Spleen (tissue), 11 donors: ENCODE measurements around the gene PCDHGB6. TPM values are rescaled to one million over a fixed set of nuclear protein-coding genes. Genes with fewer than 3 reads are reported as not detected.

Source experiments
- DNase-seq: peaks from one replicate; pipeline ENCODE4 v3.0.0-alpha.2; 2020
- H3K27ac ChIP-seq, 8 donors: fragments of 200-600 bp; sonication (generic) in 7 of 8; 1 replicate in 4 of 8; 2 replicates in 4 of 8; pipeline versions ENCODE4 v1.5.0 to v1.8.0; 2016 to 2021; ENCODE audit warnings: inconsistent platforms in 4 of 8, mild to moderate bottlenecking in 4 of 8, moderate library complexity in 1 of 8
- H3K27me3 ChIP-seq, 7 donors: fragments of 200-600 bp; sonication (generic) in 6 of 7; replicated peaks in 1 of 7; 1 replicate in 4 of 7; 2 replicates in 3 of 7; pipeline versions ENCODE4 v1.5.0 to v1.8.0; 2016 to 2021; ENCODE audit warnings: inconsistent platforms in 3 of 7, mild to moderate bottlenecking in 1 of 7
- H3K36me3 ChIP-seq, 6 donors: fragments of 200-600 bp; sonication (generic) in 5 of 6; 1 replicate in 4 of 6; 2 replicates in 2 of 6; pipeline versions ENCODE4 v1.5.0 to v1.8.0; 2016 to 2021; ENCODE audit warnings: inconsistent platforms in 2 of 6
- H3K4me1 ChIP-seq, 6 donors: fragments of 200-600 bp; sonication (generic) in 5 of 6; 1 replicate in 3 of 6; 2 replicates in 3 of 6; pipeline versions ENCODE4 v1.5.0 to v1.8.0; 2016 to 2021; ENCODE audit warnings: inconsistent platforms in 3 of 6
- H3K4me3 ChIP-seq, 8 donors: fragments of 200-600 bp; sonication (generic) in 7 of 8; 1 replicate in 4 of 8; 2 replicates in 4 of 8; pipeline versions ENCODE4 v1.5.0 to v1.8.0; 2016 to 2021; ENCODE audit warnings: inconsistent platforms in 4 of 8, mild to moderate bottlenecking in 4 of 8, moderate library complexity in 2 of 8
- H3K9me3 ChIP-seq, 8 donors: fragments of 200-600 bp; sonication (generic) in 7 of 8; 1 replicate in 4 of 8; 2 replicates in 4 of 8; pipeline versions ENCODE4 v1.5.0 to v1.8.0; 2016 to 2021; ENCODE audit warnings: inconsistent platforms in 4 of 8
- POLR2A ChIP-seq, 3 donors: fragments of 450-650 bp; IDR thresholded peaks; one replicate each; pipeline ENCODE4 v1.5.1; 2017; ENCODE audit warnings: antibody characterized with exemption in 3 of 3, mild to moderate bottlenecking in 1 of 3
- POLR2AphosphoS5 ChIP-seq, 3 donors: sonication (generic); formaldehyde crosslinking; IDR thresholded peaks; one replicate each; pipeline ENCODE4 v1.5.1; 2017; ENCODE audit warnings: antibody characterized with exemption in 3 of 3
- WGBS, 5 donors: extraction: QIAGEN DNeasy Blood & Tissue Kit in 3 of 5; methylation state at CpG; one replicate each; pipeline versions ENCODE4 v1.1.5 to v1.1.7; 2013 to 2018; 5-methylcytosine and 5-hydroxymethylcytosine counted together
- intact Hi-C: fragments of 100-400 bp; cut with DNase I; formaldehyde crosslinking; loops from one replicate; pipeline ENCODE4 v1.15.0; 2023; ENCODE audit warnings: low total_unique reads
- polyA plus RNA-seq, 3 donors: library from polyadenylated mRNA; stranded (reverse); fragments of 200-250 nt; gene quantifications; one replicate each; pipeline ENCODE4 v1.2.1, GENCODE V29; 2013
- total RNA-seq, 7 donors: library from RNA; depleted of rRNA in 3 of 7; stranded (reverse); fragments of >200 nt in 3 of 7; fragmentation: NEBNext Ultra II Directional in 4 of 7; extraction: Animal tissue kit (Norgen Biotek cat#: 25700) in 4 of 7; gene quantifications; one replicate each; pipeline versions ENCODE4 v1.1.0 to v1.2.1, GENCODE V29; 2016 to 2021
- TF ChIP-seq, protein P1 (sequence below), 11 experiments: fragments of 200-600 bp in 7 of 11; fragments of 450-650 bp in 4 of 11; sonication (generic) in 4 of 11; IDR thresholded peaks in 8 of 11; conservative IDR thresholded peaks in 3 of 11; 1 replicate in 7 of 11; 2 replicates in 4 of 11; pipeline versions ENCODE4 v1.4.0 to v1.8.0; 2016 to 2021; ENCODE audit warnings: antibody characterized with exemption in 11 of 11, inconsistent platforms in 4 of 11, mild to moderate bottlenecking in 1 of 11
- donor health status: healthy with polysubstance abuse.
- donor health status: DM: no; HTN: no; CAD: no; lungs with moderate emphysema.
- donor health status: DM: no; HTN: no; CAD: no.
- donor health status: Bipolar disorder and iron deficiency.
- donor health status: healthy.
- donor health status: DM: no; HTN: no; CAD: no.
- donor health status: DM: yes; HTN: yes; CAD: no.

PCDHGB6 gene
- total and polyA plus RNA-seq, 10 donors: 0.13 to 6.8 (median 4.7) TPM

DNA sequence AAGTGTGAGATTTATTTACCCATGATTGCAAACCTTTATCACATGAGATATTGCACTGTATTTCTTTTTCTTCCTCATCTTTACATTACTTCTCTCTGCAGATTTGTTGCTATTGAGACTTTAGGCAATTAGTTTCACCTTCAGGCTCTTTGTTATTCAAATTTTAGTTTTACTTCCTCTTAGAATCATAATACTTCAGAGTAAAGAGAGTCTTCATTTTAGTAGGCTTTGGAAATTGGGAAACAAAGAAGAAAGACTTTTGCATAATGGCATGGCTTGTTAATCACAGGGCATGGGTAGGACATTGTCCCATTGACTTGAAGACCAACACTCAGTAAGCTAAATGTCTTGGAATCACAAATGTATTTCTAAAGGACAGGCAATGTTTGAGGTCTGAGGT lies 45.1 kb upstream of the PCDHGB6 start:
- TF ChIP-seq, protein P1, sequence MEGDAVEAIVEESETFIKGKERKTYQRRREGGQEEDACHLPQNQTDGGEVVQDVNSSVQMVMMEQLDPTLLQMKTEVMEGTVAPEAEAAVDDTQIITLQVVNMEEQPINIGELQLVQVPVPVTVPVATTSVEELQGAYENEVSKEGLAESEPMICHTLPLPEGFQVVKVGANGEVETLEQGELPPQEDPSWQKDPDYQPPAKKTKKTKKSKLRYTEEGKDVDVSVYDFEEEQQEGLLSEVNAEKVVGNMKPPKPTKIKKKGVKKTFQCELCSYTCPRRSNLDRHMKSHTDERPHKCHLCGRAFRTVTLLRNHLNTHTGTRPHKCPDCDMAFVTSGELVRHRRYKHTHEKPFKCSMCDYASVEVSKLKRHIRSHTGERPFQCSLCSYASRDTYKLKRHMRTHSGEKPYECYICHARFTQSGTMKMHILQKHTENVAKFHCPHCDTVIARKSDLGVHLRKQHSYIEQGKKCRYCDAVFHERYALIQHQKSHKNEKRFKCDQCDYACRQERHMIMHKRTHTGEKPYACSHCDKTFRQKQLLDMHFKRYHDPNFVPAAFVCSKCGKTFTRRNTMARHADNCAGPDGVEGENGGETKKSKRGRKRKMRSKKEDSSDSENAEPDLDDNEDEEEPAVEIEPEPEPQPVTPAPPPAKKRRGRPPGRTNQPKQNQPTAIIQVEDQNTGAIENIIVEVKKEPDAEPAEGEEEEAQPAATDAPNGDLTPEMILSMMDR (IDR thresholded peaks at IDR 0.05 in 8 of 11, conservative IDR thresholded peaks at IDR 0.05 in 3 of 11): no peak
- TF ChIP-seq POLR2A (IDR thresholded peaks at IDR 0.05): no peak
- no peak for TF ChIP-seq POLR2AphosphoS5 (IDR thresholded peaks at IDR 0.05)
- Histone ChIP-seq H3K4me1 (no peaks in the 10 kb centered on the region), H3K27ac (no peak overlapping the region), H3K4me3 (no peak overlapping the region), H3K36me3 (peaks cover 0 to 7% (median 0%) of the 10 kb centered on the region in 6 donors), H3K9me3 (peaks cover 0 to 99% (median 98%) of the 10 kb centered on the region in 8 donors), H3K27me3 (peaks cover 0 to 94% (median 30%) of the 10 kb centered on the region in 7 donors)
- intact Hi-C loops: no loop called here
- no peak for DNase-seq

DNA sequence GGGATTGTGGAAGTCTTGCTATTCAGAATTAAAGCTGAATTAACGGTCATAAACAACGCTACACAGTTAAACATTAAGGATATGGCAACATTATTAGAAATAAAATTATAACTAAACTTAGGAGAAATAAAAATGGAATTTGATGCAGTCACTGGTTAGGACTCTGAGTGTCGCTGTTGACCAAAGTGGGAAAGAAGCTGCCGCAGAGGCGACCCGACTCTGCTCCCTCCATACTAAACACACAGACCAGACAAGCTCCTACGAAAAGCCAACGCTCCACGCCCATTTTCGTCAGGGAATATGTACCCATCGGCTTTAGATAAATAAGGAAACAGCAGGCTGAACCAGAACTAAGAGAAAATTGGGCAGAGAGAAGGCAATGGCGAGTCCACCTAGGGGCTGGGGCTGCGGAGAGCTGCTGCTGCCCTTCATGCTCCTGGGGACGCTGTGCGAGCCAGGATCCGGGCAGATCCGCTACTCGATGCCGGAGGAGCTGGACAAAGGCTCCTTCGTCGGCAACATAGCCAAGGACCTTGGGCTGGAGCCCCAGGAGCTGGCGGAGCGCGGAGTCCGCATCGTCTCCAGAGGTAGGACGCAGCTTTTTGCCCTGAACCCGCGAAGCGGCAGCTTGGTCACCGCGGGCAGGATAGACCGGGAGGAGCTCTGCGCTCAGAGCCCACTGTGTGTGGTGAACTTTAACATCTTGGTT lies 43.7 kb upstream of the PCDHGB6 start, which contains the start of gene PCDHGA5:
TSS of gene PCDHGA5 (plus strand) at position 211 of the 709 bp plus-strand sequence. CDS start at position 380, 169 bp downstream.
- Histone ChIP-seq H3K27me3 (peaks cover 0 to 95% (median 30%) of the 10 kb centered on the region in 7 donors), H3K4me3 (peak within 1 kb of the TSS in 1 of 8 donors; percentile 22), H3K4me1 (no peaks in the 10 kb centered on the region), H3K27ac (no peak within 1 kb of the TSS), H3K9me3 (peaks cover 0 to 100% (median 95%) of the 10 kb centered on the region in 8 donors), H3K36me3 (peaks cover 0 to 7% (median 0%) of the 10 kb centered on the region in 6 donors)
- WGBS, 5 donors: 23 to 33% (median 27%) methylated on average over 34 of the region's 34 CpGs
- intact Hi-C loops: no loop called here
- DNase-seq: no peak
- TF ChIP-seq POLR2AphosphoS5 (IDR thresholded peaks at IDR 0.05) (no peak), POLR2A (IDR thresholded peaks at IDR 0.05) (no peak)
- TF ChIP-seq, protein P1 (IDR thresholded peaks at IDR 0.05 in 8 of 11, conservative IDR thresholded peaks at IDR 0.05 in 3 of 11): no peak

DNA sequence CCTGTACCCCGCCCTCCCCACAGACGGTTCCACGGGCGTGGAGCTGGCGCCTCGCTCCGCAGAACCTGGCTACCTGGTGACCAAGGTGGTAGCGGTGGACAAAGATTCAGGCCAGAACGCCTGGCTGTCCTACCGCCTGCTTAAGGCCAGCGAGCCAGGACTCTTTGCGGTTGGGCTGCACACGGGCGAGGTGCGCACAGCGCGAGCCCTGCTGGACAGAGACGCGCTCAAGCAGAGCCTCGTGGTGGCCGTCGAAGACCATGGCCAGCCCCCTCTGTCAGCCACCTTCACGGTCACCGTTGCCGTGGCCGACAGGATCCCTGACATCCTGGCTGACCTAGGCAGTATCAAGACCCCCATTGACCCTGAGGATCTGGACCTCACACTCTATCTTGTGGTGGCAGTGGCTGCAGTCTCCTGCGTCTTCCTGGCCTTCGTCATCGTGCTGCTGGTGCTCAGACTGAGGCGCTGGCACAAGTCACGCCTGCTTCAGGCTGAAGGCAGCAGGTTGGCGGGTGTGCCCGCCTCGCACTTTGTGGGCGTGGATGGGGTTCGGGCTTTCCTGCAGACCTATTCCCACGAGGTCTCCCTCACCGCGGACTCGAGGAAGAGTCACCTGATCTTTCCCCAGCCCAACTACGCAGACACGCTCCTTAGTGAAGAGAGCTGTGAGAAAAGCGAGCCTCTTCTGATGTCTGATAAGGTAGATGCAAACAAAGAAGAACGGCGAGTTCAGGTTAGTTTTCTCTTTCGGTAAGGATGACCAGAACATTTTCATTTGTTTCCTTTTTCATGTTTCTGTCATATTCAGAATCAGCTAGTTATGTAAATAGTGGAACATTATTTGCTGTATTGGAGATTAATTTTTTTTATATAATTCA lies 41.6 kb upstream of the PCDHGB6 start:
- Histone ChIP-seq H3K27me3 (peaks cover 0 to 97% (median 30%) of the 10 kb centered on the region in 7 donors), H3K27ac (no peak overlapping the region), H3K4me1 (no peaks in the 10 kb centered on the region), H3K36me3 (peaks cover 0 to 7% (median 0%) of the 10 kb centered on the region in 6 donors), H3K4me3 (no peak overlapping the region), H3K9me3 (peaks cover 0 to 100% (median 95%) of the 10 kb centered on the region in 8 donors)
- no peak for DNase-seq
- intact Hi-C loops: no loop called here
- WGBS, 5 donors: 30 to 48% (median 36%) methylated on average over 22 to 46 of the region's 46 CpGs
- TF ChIP-seq, protein P1 (IDR thresholded peaks at IDR 0.05 in 8 of 11, conservative IDR thresholded peaks at IDR 0.05 in 3 of 11): no peak
- TF ChIP-seq POLR2A (IDR thresholded peaks at IDR 0.05) (no peak), POLR2AphosphoS5 (IDR thresholded peaks at IDR 0.05) (no peak)
